HG02571 (cell line): ENCODE measurements around the gene ATP1A3.

ENCODE experiments used
- ATAC-seq: cut with Tn5 transposase; IDR thresholded peaks from one replicate; pipeline ENCODE4 v1.9.1; 2021; ENCODE audit warnings: mild to moderate bottlenecking, moderate library complexity; ENCODE audit not compliant: unreplicated experiment

ATP1A3 gene

DNA sequence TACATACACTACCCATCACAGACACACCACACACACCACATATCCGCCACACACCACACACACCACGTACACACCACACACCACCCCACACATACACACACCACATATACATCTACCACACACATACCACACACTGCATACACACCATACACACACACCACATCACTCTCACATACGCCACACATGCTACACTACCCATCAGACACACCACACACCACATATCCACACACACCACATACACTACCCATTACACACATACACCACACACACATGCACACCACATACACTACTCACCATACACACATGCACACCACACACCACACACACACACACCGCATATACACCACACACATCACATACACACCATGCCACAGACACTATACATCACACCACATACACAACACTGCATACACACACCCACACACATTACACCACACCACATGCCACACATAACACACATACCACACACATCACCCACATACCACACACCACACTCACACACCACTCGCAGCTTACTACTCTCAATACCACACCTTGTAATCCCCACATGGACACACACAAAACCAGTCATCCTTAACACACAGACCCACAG lies 75.3 kb downstream of the ATP1A3 start:
- no peak for ATAC-seq

DNA sequence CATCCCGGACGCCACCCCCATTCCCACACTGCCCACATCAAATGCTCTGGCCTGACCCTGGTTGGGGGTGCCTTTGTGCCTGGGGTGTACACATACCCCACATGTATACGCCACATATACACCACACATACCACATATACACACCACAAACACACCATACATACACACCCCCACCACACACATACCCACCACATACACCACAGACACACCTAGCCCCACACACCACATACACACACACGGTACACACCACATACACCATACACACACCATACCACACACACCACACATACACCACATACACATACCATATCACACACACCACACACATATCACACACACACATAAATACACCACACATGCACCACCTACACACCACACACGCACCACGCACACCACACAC lies 75.9 kb downstream of the ATP1A3 start:
- no peak for ATAC-seq

DNA sequence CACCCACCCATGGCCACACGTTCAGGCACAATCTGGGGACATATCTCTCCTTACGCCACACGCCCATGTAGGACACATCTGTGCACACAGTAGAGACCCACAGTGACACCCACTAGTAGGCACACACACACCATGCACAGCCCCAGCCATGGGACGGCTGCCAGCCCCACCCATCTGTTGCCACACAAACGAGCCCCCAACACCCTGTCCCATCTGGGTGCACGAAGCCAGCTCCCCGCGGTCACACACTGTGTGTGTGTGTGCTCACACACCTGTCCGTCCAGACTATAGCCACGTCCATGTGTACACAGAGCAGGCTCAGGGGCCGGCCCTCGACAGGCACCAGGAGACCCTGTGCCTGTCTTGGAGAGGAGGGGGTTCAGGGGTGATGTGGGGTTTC lies 76.4 kb downstream of the ATP1A3 start:
- no peak for ATAC-seq
